Esophagus squamous epithelium (tissue), 4 donors: ENCODE data around the gene SPSB3.

ENCODE experiments used
- CTCF ChIP-seq, 6 experiments: fragments of 450-650 bp in 4 of 6; fragments of 200-600 bp in 2 of 6; sonication (generic) in 2 of 6; IDR thresholded peaks; one replicate each; pipeline ENCODE4 v1.5.1; 2016 to 2019; ENCODE audit warnings: antibody characterized with exemption in 6 of 6, mild to moderate bottlenecking in 4 of 6, moderate library complexity in 4 of 6
- POLR2A ChIP-seq, 4 donors: fragments of 450-650 bp; IDR thresholded peaks; one replicate each; pipeline ENCODE4 v1.6.1; 2017; ENCODE audit warnings: antibody characterized with exemption in 4 of 4, mild to moderate bottlenecking in 4 of 4, moderate library complexity in 3 of 4

GRCh38 chr16:1741553-1742165 is 40.7 kb downstream of the SPSB3 start:
- no peak for TF ChIP-seq POLR2A (IDR thresholded peaks at IDR 0.05)
- no peak for TF ChIP-seq CTCF (IDR thresholded peaks at IDR 0.05)
